ENCODE data around the gene IMMP2L. TPM values are rescaled to one million over a fixed set of nuclear protein-coding genes. Genes with fewer than 3 reads are reported as not detected.

Gene IMMP2L
- total and polyA plus RNA-seq, 2 of the 8 experiments (the other 6 are each of a cell fraction or from before 2014, with no cell fraction given): 2.3 to 10.1 TPM

DNA sequence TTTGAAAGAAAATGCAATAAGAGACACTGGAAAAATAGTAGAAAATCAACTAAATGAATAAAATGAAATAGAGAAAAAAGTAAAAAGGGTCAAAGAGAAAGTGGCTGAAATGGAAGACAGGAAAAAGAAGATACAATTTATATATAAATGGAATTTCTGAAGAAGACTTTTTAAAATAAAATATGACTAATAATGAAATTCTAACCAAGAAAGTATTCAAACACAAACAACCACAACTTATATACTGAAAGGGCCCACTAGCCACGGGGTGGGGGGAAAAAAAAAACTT is 232.1 kb downstream of the IMMP2L start:
- H3K18ac ChIP-seq (ENCODE audit: extremely low read depth, low read length): no peak overlapping the region
- no peaks in the 10 kb centered on the region for H3K9me3 ChIP-seq (ENCODE audit: insufficient read depth in 2 of 2, low read depth in 1 of 2, low read length in 1 of 2)
- H3K79me1 ChIP-seq (ENCODE audit: low read depth, low read length): no peaks in the 10 kb centered on the region
- H2AFZ ChIP-seq (ENCODE audit: low read length): no peak overlapping the region
- DNase-seq (ENCODE audit: low read depth in 1 of 2, low spot score in 2 of 2) (no peak), FAIRE-seq (no peak)
- H3K23me2 ChIP-seq (ENCODE audit: low read depth, low read length): no peaks in the 10 kb centered on the region
- no peak overlapping the region for H4K5ac ChIP-seq (ENCODE audit: insufficient read length, low read depth, low read length)
- ChIA-PET POLR2A (ENCODE audit: partially characterized antibody) (no interaction called here), CTCF (ENCODE audit: partially characterized antibody) (interaction anchor here (0.6 to 0.7 kb wide), 2 partner anchors 401 to 414 kb away, joined by 3 to 4 read pairs; no protein-coding TSS in a partner anchor)
- no peak overlapping the region for H2BK5ac ChIP-seq (ENCODE audit: low read depth, low read length)
- H3K56ac ChIP-seq (replicated peaks; ENCODE audit: insufficient read length, low read depth, low read length): no peak overlapping the region
- H4K91ac ChIP-seq (replicated peaks; ENCODE audit: insufficient read length, low read length): no peak overlapping the region
- H3K4me2 ChIP-seq (ENCODE audit: insufficient read depth in 1 of 2, low read depth in 2 of 2, low read length in 2 of 2): no peak overlapping the region
- H2AK5ac ChIP-seq (ENCODE audit: low read depth, low read length): no peak overlapping the region
- H3K4me1 ChIP-seq (replicated peaks in 1 of 4; ENCODE audit: control insufficient read depth in 3 of 4, insufficient read depth in 4 of 4, low read length in 3 of 4): no peaks in the 10 kb centered on the region
- H3K23ac ChIP-seq (ENCODE audit: insufficient read length): no peak overlapping the region
- no peak overlapping the region for H2BK120ac ChIP-seq (replicated peaks; ENCODE audit: low read depth, low read length)
- H4K20me1 ChIP-seq (replicated peaks in 1 of 2; ENCODE audit: control insufficient read depth in 1 of 2, insufficient read depth in 2 of 2, low read length in 2 of 2): no peaks in the 10 kb centered on the region
- no peaks in the 10 kb centered on the region for H3K79me2 ChIP-seq (ENCODE audit: control insufficient read depth in 1 of 2, insufficient read depth in 2 of 2, low read length in 2 of 2)
- H3K4me3 ChIP-seq (ENCODE audit: extremely low read depth in 1 of 4, insufficient read depth in 2 of 4, low read depth in 3 of 4, low read length in 4 of 4): no peak overlapping the region
- H2BK15ac ChIP-seq (ENCODE audit: low read length): no peak overlapping the region
- no peaks in the 10 kb centered on the region for H3K36me3 ChIP-seq (ENCODE audit: control insufficient read depth in 2 of 4, insufficient read depth in 4 of 4, low read length in 3 of 4)
- H2BK20ac ChIP-seq (ENCODE audit: low read length): no peak overlapping the region
- no peak overlapping the region for H3K14ac ChIP-seq (ENCODE audit: insufficient read length)
- H2BK12ac ChIP-seq (ENCODE audit: low read depth, low read length): no peak overlapping the region
- no peak overlapping the region for H3K4ac ChIP-seq (replicated peaks; ENCODE audit: insufficient read length, low read depth, low read length)
- H3K27ac ChIP-seq (ENCODE audit: low read depth, low read length): no peak overlapping the region
- no peak overlapping the region for H4K8ac ChIP-seq (ENCODE audit: extremely low read depth, insufficient read depth, low read length)
- no peak overlapping the region for H3K9ac ChIP-seq (replicated peaks in 1 of 4; ENCODE audit: extremely low read depth in 1 of 4, low read depth in 3 of 4, low read length in 3 of 4)
- WGBS, 2 experiments (ENCODE audit: extremely low coverage in 1 of 2, insufficient coverage in 1 of 2, insufficient read length in 1 of 2, insufficient replicate concordance in 2 of 2, low coverage in 1 of 2, low lambda C conversion rate in 2 of 2, missing lambda C conversion rate in 1 of 2): 94% methylated on average over 1 of the region's 1 CpG; no CpG with 5 or more reads in 1 of the 2 experiments
- TF ChIP-seq EGR1 (IDR thresholded peaks at IDR 0.05; ENCODE audit: borderline replicate concordance, low read depth, low read length) (no peak), CREB1 (IDR thresholded peaks at IDR 0.05) (no peak), SUZ12 (IDR thresholded peaks at IDR 0.05; ENCODE audit: low read length) (no peak)
- H3K27me3 ChIP-seq (replicated peaks in 1 of 4; ENCODE audit: control insufficient read depth in 3 of 4, extremely low read depth in 1 of 4, insufficient read depth in 3 of 4, low read length in 3 of 4): no peaks in the 10 kb centered on the region

Data from H1 (cell line).